Transverse colon (tissue), 3 donors: ENCODE measurements around the gene ASB4.
A peak's percentile ranks its signal among the peaks of the same experiment; 100 is the strongest.

ENCODE experiments used
- POLR2A ChIP-seq: fragments of 450-650 bp; IDR thresholded peaks from one replicate; pipeline ENCODE4 v1.6.1; 2016; ENCODE audit warnings: antibody characterized with exemption, mild to moderate bottlenecking, moderate library complexity
- TF ChIP-seq, protein P1 (sequence below), 5 experiments: fragments of 200-600 bp in 3 of 5; fragments of 450-650 bp in 2 of 5; sonication (generic) in 3 of 5; IDR thresholded peaks; 1 replicate in 2 of 5; 2 replicates in 3 of 5; pipeline ENCODE4 v1.5.1; 2016 to 2017; ENCODE audit warnings: antibody characterized with exemption in 5 of 5, inconsistent platforms in 3 of 5, mild to moderate bottlenecking in 2 of 5, moderate library complexity in 1 of 5

DNA sequence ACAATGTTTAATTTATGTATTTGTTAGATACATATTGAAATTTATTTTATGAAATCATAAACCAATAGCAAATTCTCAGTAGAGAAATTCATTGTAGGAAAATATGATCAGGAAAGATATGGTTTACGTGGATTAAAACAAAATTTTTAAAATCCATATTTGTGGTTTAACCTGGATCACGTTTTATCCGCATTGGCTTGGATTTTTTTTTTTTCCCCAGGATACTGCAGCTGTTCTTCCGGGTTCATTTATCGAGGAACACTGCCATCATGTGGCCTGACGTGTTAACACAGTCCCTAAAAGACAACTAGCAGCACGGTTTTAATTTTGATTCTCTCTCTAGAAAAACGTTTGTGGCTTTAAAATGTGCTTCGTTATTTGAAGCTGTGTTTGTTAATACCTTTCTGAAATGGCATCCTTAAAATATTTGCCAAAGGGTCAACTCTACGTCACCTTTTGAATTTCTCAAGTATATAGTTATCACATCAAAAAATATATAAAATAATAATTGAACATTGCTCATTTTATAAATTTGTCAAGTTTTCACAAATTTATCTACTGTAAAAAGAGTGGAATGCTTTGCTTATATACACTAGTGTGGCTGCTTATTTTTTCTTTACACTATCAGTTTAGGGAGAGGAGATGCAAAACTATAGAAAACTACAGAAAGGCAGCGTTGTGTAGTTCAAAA, 8.7 kb upstream of the ASB4 start:
- TF ChIP-seq, protein P1, sequence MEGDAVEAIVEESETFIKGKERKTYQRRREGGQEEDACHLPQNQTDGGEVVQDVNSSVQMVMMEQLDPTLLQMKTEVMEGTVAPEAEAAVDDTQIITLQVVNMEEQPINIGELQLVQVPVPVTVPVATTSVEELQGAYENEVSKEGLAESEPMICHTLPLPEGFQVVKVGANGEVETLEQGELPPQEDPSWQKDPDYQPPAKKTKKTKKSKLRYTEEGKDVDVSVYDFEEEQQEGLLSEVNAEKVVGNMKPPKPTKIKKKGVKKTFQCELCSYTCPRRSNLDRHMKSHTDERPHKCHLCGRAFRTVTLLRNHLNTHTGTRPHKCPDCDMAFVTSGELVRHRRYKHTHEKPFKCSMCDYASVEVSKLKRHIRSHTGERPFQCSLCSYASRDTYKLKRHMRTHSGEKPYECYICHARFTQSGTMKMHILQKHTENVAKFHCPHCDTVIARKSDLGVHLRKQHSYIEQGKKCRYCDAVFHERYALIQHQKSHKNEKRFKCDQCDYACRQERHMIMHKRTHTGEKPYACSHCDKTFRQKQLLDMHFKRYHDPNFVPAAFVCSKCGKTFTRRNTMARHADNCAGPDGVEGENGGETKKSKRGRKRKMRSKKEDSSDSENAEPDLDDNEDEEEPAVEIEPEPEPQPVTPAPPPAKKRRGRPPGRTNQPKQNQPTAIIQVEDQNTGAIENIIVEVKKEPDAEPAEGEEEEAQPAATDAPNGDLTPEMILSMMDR (IDR thresholded peaks at IDR 0.05), result peak; percentile 69 to 85 (median 83)
- no peak for TF ChIP-seq POLR2A
